Measurements from ENCODE around the gene EXOC3L1.

EXOC3L1 gene, protein sequence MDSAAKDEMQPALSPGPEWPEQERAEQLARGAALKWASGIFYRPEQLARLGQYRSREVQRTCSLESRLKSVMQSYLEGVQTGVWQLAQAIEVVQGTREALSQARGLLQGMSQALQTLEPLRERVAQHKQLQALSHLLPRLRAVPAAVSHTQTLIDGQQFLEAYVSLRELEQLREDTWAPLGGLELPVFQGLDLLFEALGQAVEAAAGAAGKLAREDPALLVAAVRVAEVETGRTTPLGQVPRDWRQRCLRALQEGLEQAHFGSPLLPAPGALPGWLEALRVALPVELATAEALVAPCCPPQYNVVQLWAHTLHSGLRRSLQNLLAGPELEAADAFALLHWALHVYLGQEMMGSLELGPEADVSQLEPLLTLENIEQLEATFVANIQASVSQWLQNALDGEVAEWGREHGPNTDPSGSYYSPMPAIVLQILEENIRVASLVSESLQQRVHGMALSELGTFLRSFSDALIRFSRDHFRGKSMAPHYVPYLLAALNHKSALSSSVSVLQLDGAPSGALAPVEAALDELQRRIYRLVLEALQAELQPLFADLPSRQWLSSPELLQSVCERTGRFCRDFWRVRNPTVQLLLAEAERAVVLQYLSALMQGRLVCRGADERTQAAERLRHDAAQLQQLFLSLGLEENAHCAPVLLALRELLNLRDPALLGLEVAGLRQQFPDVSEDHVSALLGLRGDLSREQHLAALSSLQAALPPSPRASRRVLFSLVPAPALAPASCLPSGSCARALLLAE

DNA sequence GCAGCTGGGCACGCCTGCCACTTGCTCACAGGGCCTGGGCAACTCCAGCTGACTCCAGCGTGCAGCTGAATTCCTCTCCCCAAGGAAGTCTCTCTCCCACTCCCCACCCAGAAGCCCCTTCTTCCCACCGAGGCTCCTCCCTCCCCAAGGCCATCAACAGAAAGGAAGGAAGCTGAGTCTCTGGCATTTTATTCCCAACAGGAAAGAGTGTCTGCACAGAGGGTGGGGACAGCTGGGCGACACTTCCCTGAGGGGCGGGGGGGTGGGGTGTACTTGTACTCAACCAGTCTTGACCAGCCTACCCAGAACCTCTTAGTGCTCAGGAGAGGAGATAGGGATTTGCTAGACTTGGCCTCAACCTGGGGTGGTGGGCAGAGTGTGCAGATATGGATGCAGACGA lies at the start of gene EXOC3L1:
Gene EXOC3L1, minus strand, starts transcription at position 96 of the 400 bp plus-strand sequence. CDS start 460 bp downstream, outside the sequence.
- no peak for DNase-seq

DNA sequence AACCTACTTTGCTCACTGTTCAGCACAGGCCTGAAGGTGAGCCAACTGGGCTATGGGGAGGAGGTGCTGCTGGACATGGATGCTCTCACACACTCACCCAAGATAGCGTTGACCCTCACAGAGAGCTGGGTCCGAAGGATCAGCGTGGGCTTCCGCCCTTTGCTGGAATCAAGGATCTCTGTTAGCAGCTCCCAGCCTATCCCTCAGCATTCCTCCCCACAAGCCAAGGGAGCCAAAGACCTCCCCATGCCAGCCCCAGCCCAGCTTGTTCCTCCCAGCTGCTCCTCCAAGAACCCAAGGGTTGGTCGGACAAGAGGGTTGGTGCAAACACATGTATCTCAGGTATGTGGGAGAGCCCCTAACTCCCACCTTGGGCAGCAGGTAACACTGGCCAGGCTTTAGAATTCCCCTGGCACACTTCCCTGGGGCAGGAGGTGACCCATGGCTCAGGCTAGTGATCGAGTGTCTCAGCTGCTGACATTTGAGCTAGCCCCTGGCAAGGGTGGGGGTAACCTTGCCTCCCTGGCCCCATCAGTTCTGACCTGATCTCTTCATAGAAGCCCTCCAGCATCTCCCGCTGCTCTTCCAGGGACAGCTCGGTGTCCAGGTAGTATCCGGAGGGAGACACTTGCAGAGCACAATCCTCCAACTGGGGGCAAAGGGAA lies 49.0 kb upstream of the EXOC3L1 start:
- DNase-seq: no peak

DNA sequence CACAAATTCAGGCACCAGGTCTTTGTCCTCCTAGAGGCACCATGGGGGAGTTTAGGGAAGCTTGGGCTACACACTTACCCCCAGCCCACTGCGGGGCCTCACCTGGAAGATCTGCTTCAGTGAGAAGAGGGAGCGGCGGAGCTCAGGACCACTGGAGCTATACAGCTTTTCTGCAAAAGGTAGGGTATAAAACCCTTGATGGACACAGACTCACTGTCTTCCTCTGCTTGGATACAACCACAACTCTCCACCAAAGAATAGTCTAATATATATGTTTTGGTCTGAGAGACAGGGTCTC lies 48.3 kb upstream of the EXOC3L1 start:
- DNase-seq: no peak

DNA sequence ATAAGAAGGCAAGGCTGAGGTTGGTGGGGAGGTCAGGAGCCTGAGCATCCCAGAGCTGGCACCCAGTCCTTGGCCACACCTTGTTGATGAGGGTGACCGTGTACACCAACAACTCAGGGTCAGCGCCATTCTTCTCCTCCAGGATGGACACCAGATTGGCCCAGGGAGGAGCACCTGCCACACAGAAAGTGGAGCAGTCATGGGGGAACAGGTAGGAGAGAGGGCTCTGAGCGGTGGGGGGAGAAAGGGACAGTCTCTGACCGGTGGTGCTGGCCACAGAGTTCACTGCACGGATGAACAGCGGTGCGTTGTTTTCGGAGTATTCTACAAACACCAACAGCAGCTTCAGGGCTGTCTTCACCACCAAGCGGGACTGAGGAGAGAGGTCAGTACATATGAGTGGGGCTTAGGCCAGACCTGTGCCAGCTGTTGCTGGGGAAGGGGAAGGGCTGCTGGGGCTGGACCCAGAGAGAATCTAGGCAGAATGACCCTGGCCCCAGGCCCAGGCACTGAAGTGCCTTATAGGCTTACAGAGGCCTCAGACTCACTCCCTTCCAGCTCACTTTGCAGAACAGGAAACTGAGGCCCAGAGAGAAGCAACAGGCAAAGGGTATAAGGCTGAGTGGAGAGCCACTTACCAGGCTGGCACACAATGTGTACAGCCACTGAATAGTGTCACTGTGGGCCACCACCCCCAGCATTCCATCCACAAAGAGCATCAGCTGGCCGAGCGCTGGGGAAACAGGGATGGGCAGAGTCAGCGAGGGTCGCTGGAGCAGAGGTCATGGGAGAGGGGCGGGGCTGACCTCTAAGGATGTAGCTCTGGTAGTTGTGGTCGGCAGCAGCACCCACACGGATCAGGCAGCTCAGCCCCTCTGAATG lies 47.7 kb upstream of the EXOC3L1 start:
- DNase-seq: no peak

DNA sequence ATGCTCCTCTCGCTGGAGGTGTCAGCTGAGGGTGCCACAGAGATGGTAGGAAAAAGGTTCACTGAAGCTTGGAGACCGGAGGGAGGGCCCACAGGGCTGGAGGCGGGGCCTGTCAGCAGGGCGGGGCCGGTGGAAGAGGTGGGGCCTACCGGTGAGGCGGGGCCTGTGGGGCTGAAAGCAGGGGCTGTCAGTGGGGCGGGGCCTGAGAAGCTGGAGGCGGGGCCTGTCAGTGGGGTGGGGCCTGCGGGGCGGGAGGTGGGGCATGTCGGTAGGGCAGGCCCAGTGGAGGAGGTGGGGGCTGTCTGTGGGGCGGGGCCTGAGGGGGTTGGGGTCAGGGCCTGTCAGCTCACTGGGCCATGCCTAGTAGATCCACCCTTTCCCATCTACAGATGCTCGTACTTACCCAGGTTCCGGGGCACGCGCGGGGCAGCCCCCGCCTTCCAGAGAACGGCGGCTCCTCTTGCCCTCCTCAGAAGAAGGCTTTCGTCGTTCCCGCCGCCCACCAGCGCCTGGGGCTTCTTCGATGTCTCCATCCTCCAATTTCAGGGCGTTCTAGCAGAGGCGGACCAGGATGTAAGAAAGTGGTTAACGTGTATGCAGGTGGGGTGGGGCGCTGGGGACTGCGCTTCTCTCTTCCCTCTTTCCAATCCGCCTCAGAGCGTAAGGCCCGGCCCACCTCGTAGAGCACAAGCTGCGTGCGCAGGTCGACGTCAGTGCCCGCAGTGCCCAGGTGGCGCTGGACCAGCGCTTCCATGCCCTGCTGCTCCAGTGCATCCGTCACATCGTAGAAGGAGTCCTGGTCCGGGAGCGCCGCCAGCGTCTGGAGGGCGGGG lies 46.8 kb upstream of the EXOC3L1 start:
- DNase-seq: peak; percentile 86 to 87

GRCh38 chr16:67235816-67236562 lies 46.1 kb upstream of the EXOC3L1 start:
- DNase-seq: peak; percentile 46 to 56

DNA sequence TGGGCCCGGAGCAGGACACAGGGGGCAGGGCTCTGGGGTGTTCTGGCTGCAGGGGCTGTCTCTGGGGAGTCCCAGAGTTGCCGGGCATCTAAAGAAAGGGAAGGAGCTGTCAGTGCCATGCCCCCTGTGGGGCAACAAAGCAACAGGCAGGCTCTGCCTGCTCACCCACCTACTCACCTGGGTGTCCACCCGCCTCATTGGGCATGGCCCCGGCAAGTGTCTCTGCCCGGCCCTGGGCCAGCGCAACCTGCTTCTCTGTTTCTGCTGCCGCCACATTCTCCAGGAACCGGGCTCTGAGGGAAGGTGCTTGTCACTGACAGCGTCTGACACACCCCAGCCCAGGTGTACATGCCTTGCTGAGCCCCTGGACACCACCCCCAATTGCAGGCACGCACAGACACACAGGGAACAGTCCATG lies 44.3 kb upstream of the EXOC3L1 start:
- no peak for DNase-seq

GRCh38 chr16:67233596-67233995 lies 43.7 kb upstream of the EXOC3L1 start:
- no peak for DNase-seq

GRCh38 chr16:67230809-67231660 lies 41.1 kb upstream of the EXOC3L1 start:
- no peak for DNase-seq

GRCh38 chr16:67229906-67230808 lies 40.2 kb upstream of the EXOC3L1 start:
- DNase-seq: no peak

DNA sequence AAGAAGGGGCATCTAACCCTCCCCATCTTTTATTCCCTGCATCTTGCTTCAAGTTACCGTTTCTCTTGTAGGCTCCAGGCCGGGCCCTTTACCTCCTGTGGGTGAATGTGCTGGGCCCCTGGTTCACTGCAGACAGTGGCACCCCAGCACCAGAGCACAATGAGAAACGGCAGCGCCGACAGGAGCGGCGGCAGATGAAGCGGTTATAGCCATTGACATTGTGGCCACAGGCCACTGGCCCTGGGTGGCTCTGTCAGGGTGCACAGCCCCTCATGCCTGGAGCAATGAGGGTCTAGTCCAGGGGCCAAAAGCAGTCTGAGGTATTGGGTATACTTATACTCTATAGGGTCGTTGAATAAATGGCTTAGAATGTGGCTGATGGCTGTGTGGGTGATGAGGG lies 39.0 kb upstream of the EXOC3L1 start:
- no peak for DNase-seq

GRCh38 chr16:67228034-67228785 lies 38.3 kb upstream of the EXOC3L1 start:
- no peak for DNase-seq

- DNase-seq: no peak
These were observed 37.6 kb upstream of the EXOC3L1 start for GRCh38 chr16:67227567-67227921.

DNA sequence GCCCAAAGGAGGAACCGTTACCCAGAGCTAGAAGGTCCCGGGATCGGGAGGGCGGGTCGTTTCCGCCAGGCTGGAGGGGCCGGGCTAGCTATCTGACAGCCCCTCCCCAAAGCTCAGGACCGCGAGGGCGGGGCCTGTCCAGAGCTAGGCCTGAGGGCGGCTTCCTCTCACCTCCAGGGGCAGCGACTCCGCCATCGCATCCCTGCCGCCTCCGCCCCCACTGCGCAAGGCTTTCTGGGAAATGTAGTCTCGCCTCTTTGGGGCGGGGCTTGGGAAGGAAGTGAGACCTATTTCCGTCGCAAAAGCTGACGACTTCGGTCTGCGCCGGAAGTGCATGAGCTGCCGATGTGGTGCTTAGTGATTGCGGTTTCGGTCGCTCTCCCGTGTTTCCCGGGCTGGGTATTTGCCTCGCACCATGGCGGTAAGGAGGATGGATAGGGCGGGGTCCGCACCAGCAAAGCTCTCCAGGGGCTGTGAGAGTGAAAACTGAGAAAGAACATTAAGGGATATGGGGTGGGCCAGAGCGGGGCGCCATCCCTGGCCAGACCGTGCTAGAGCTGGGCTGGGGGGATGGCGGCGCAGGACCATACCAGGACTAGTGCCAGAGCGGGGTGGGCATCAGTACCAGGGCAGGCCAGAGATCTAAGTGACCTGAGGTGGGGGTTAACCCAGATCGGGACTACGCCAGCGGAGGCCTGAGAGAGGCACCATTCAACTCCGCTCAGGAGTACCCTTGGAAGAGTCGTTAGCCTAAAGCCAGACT lies 37.0 kb upstream of the EXOC3L1 start, which contains the start of gene TMEM208:
Gene TMEM208, plus strand, starts transcription at position 327 of the 763 bp plus-strand sequence. Its CDS starts 89 bp downstream, at position 416.
- DNase-seq: peak; percentile 99

DNA sequence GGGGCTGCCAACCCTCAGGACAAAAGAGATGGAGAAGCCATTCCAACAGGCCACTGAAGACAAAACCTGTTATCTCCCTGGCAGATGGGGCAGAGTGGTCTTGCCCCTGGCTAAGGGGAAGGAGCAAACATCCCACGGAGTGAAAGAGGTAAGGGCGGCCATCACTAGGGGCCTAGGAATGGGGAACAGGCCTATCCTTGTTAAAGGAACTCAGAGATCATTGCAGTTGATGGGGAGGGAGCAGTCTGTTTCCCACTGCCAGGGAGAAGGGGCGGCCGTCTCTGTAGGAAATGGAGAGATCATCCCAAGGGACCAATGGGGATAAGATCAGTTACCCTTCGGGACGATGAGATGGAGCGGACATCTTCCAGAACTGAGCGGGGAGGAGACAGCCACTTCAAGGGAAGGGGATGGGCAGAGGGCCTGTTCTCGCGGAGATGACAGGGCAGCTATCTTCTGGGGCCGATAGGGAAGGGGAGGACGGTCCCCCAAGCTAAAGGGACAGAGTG lies 36.4 kb upstream of the EXOC3L1 start:
- no peak for DNase-seq

GRCh38 chr16:67223992-67224391 lies 34.1 kb upstream of the EXOC3L1 start:
- no peak for DNase-seq
